Stimulated activated CD8-positive, alpha-beta memory T cell treated with anti-CD3 and anti-CD28 coated beads, Interleukin-4, amount 100 ng/mL, for 48 hours (primary cell): ENCODE measurements around the gene ERBIN.
"Not testable (repeated sequence)": the region's sequence is repeated elsewhere in the genome, so short reads cannot be mapped to it uniquely, and the experiment has no call there.

Source experiments
- DNase-seq: peaks from one replicate; pipeline ENCODE4 v3.0.0-alpha.2; 2020

The ERBIN gene

DNA sequence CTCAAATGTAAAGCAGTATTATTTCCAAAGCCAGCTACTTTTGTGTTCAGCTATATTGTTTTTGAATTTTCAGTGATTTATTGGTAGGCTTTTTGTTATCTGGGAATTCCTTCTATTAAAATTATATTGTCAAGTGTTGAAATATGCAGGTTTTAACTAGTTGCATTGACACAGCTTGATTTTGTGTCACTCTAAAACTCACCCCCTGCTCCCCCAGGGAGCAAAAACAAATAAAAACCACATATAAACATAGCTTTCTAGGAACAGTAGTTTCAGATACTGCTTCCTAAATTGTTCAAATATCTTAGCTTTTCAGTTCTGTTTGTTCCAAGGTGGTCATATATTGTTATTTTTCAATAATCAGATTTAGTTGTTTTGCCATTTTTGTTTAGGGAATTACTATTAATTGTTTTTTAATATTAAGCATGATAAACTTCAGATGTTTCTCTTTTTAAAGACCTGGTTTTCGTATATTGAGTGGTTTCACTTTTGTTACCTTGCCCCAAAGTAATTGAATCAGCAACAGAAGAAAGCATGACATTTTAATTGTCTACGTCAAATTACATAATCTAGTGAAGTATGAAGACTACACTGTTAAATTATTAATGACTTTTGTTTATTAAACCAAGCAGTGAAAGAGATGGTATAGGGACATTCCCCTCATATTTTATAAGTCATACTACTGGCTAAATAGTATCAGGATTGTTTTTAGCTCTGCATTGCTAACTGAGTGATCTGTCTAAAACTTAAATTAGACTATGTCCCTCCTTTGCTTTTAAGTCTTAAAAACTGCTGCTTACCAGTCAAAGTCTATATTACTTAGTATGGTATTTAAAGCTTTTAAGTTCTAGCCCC lies 43.4 kb downstream of the ERBIN start:
- DNase-seq = no peak

DNA sequence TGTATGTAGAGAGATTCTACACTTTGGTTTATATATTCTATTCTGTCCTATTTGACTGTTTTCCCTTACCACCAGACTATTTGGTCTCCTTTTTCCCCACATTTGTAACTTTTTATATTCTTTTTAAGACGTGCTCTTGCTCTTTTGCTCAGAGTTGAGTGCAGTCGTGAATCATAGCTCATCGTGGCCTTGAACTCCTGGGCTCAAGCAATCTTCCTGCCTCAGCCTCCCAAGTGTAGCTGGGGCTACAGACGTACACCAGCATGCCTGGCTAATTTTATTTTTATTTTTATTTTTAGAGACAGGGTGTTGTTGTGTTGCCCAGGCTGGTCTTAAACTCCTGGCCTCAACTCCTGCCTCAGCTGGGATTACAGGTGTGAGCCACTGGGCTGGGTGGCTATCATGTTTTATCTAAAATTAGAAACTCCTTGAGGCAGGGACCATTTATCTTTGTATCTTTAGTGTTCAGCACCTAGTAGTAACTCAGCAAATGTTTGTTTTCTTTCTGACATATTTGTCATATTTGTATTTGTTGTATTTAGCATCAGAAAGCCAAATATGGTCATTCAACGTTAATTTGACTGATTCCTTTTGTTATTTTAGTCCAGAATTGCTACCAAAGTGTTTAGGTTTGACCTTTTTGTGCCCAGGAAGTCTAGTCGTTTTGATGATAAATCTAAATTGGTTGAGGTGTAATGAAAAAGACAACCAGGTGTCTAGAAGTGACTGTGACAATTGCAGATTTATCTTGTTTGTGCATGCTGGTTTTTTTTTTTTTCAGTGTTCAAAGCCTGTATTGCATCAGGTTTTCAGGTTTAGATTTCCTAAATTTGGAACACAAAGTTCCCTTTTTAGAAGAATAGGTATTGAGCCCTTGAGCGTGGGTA lies 44.3 kb downstream of the ERBIN start:
- DNase-seq = no peak

DNA sequence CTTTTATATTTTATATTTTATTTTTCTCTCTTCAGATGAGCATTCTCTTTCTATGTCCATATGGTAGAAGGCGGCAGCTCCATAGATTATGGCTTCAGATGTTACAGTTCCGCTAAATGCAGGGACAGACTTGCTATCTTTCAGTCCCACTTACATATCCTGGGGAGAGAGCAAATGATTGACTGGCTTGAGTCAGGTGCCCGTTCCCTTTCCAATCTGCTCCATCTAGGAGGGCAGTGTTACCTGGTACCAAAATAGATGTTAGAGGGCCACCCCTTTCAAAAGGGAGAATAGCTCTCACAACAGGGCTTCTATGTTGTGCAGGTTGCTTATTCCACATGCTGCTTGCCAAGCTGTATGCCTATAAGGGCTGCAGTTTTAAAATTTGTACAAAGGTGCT lies 45.3 kb downstream of the ERBIN start:
- no peak for DNase-seq

DNA sequence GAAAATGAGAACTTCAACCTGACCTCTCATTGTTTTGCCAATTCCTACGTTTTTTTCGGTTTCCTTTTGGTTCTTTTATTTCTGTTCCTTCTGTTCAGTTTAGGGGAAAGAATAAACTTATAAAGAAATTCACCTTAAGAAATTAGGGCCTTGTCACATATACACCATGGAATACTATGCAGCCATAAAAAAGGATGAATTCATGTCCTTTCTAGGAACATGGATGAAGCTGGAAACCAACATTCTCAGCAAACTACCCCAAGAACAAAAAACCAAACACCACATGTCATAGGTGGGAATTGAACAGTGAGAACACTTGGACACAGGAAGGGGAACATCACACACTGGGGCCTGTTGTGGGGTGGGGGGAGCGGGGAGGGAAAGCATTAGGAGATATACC lies 46.5 kb downstream of the ERBIN start:
- not testable (repeated sequence) for DNase-seq

GRCh38 chr5:65978251-65978650 lies 51.9 kb downstream of the ERBIN start:
- DNase-seq = no peak

DNA sequence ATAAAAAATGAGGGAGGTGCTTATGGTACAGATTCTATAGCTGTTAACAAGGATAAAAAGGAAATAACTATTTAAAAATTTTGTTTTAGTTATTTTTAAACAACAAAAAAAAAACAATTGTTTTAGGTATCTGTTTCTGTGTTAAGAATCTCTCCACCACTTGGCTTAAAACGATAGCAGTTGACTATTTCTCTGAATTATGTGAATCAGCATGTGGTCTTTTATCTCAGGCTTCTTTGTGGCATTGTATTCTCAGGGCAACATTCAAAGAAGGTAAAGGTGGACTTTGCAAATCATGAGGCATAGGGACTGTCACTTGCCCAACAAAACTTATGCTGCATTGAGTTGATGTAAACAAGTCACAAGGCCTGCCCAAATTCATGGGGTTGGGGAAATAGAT lies 55.2 kb downstream of the ERBIN start:
- no peak for DNase-seq

DNA sequence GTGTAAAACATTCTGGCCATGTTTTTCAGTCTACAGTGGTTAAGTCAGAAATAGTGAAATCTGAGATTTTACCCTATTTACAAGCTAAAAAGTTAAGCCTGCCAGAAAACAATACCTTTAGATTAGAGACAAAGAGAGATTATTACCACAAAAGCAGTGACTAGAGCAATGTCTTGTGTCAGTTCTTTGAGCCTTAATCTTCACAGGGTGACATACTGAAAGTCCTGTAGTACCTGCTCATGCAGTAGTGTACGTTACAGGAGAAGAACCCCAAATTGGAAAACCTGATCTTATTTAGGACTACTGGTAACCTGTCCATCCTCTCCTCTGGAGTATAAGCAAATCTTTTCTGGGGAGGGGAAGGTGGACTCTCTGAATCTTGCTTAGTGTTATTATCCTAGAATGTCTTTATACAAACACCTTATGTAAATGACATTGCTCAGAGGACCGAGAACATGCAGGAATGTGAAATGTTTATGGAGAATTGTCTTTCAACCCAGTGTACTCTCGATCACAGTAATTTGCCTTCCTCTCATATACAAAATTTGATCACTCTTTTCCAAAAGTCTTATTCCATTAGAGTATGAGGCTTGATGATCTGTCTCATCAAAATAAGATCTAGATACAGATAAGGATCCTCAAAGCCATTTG lies 55.7 kb downstream of the ERBIN start:
- no peak for DNase-seq

DNA sequence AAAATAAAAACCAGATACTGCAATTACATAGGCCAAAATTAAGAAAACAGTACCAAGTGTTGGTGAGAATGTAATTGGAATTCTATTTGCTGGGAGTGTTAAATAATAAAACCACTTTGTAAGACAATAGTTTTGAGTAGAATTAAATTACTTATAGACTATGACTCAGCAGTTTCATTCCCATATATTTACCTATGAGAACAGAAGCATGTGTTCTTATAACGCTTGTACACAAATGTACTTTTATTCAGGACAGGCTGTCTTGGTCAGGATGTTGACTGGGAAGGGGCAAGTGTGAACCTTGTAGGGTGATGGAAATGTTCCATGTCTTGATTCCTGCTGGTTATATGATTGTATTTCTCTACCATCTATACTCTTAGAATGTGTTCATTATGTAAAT lies 56.3 kb downstream of the ERBIN start:
- no peak for DNase-seq

DNA sequence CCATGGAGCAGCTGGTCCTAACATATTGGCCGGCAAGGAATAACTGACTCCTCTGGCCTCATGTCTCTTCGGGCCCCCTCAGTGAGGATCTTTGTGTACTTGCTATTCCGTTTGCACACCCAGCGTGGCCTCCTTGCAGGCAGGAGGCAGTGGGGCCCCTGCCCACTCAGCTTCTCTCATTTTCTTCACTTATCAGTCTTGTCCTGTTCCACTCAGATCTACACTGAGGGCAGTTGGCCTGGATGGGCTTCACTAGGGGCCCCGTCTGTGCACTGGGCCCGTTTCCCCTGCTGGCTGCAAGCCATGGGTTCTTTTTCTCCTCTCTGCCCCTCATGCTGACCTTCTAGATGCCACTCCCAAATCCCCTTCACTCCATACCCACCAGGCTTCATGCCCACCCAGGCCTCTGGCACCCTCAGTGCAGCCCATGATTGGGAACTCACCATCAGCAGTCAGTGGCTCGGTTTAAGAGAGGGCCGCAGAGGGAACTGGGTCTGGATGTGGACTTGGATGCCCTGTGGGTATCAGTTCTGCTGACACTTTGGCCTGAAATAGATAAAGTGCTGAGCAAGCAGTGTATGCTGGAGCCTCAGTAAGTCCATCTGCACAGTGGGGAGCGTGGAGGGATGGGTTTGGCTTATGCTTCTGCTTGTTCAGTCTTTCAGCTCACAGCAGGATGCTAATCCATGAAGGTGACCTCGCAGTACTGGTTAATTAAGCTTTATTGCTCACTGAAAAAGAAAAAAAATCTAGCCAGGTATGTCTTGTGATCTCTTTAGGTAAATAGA lies 57.9 kb downstream of the ERBIN start:
- no peak for DNase-seq

DNA sequence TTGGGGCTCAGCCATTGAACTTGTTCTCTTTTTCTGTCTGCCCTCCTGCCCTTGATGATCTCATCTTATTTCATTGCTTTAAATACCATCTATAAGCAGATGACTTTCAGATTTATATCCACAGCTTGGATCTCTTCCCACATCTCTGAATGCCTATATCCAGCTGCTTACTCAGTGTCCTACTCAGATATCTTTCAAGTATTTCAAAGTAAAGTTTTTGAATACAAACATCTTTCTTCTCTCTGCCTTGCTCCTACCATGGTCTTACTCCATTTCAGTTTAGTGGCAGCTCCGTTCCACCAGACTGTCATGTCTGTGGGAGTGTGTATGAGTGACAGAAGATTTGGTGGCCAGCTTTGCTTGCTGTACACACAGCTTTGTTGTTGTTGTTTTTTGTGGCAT lies 59.7 kb downstream of the ERBIN start:
- DNase-seq = no peak

GRCh38 chr5:65986796-65987195 lies 60.4 kb downstream of the ERBIN start:
- DNase-seq = no peak

- DNase-seq = no peak
These were observed 61.6 kb downstream of the ERBIN start for GRCh38 chr5:65987982-65988381.

GRCh38 chr5:65989158-65989557 lies 62.8 kb downstream of the ERBIN start:
- no peak for DNase-seq

- no peak for DNase-seq
These were observed 66.3 kb downstream of the ERBIN start for GRCh38 chr5:65992630-65993029.

GRCh38 chr5:65994117-65994786 lies 67.9 kb downstream of the ERBIN start:
- no peak for DNase-seq

DNA sequence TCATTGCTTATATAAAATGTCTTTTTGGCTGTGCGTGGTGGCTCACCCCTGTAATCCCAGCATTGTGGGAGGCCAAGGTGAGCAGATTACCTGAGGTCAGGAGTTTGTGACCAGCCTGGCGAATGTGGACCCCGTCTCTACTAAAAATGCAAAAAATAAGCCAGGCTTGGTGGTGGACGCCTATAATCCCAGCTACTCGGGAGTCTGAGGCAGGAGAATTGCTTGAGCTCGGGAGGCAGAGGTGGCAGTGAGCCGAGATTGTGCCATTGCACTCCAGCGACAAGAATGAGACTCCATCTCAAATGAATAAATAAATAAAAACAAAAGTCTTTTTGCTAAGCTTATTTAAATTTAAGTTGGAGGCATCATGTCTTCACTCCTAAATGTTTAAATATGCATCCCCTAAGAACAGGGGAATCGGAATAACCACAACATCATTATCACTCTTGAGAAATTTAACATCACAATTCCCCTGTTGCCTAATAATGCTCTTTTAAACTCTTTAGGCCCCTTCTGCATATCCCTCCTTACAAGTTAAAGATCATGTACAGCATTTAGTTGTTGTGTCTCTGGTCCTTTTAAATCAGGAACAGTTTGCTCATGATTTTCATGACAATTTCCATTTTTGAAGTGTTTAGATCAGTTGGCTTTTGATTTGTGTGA lies 72.8 kb downstream of the ERBIN start:
- DNase-seq = no peak

DNA sequence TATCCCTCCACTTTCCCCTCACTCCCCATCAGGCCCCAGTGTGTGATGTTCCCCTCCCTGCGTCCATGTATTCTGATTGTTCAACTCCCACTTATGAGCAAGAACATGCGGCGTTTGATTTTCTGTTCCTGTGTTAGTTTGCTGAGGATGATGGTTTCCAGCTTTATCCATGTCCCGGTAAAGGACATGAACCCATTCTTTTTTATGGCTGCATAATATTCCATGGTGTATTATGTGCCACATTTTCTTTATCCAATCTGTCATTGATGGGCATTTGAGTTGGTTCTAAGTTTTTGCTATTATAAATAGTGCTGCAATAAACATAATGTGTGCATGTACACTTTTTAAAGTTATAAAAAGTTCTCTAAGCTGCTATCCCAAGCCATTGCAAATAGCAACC lies 75.6 kb downstream of the ERBIN start:
- no peak for DNase-seq

DNA sequence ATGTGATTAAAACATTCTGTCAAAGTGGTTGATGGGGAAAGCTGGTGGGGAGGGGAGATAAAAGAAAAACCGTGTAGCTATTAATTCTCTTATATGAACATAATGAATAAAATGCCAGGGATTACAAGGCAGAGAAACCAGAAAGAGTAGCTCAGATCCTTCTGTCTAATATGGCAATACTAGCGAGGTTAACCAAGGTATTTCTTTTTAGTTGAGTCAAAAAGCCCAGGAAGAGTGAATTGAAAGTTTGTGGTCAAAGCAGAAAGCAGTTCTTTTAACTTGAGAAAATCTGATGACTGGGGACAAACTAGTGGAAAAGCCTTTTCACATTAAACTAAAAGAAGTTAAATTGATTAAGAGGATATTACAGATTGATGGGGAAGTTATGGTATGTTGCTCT lies 76.0 kb downstream of the ERBIN start:
- no peak for DNase-seq

GRCh38 chr5:66004216-66004615 lies 77.8 kb downstream of the ERBIN start:
- DNase-seq = no peak

GRCh38 chr5:66009277-66009676 lies 82.9 kb downstream of the ERBIN start:
- DNase-seq = no peak

- no peak for DNase-seq
These were observed 84.1 kb downstream of the ERBIN start for GRCh38 chr5:66010476-66010875.

- no peak for DNase-seq
These were observed 85.9 kb downstream of the ERBIN start for GRCh38 chr5:66012271-66012670.
